ENCODE data around the gene PCDHGA2. TPM values are rescaled to one million over a fixed set of nuclear protein-coding genes. Genes with fewer than 3 reads are reported as not detected.

Gene PCDHGA2
- total RNA-seq, 2 donors from 2014 or later, result 2.4 to 19.7 TPM

DNA sequence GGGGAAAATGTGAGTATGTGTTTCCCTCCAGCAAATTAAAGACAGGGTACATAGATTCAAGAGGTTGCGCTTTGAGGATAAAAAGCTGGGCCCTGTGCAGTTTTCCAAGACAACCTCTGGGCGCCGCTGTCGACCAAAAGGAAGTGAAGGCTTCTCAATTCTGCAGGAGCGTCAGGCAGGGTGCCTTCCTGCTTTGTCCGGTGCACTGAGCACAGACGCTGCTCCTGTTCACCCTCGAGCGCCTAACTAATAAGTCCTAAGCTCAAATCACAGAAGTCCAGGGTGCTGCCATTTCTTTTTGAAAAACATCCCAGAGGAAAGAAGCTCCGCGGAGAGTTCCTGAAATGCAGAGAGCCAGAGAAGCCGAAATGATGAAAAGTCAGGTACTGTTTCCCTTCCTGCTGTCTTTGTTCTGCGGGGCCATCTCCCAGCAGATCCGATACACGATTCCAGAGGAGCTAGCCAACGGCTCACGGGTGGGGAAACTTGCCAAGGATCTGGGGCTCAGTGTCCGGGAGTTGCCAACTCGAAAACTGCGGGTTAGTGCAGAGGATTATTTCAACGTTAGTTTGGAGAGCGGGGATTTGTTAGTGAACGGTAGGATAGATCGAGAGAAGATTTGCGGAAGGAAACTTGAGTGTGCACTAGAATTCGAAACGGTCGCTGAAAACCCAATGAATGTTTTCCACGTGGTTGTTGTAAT lies 11.5 kb downstream of the PCDHGA2 start, which contains the start of gene PCDHGB1:
Gene PCDHGB1 (plus strand): TSS at position 183 of the 703 bp plus-strand sequence. CDS start 162 bp downstream, at position 345.
- Histone ChIP-seq H3K9me3 (no peaks in the 10 kb centered on the region), H3K27me3 (replicated peaks; ENCODE audit: insufficient read depth) (peaks cover 3% of the 10 kb centered on the region), H3K4me1 (replicated peaks) (no peaks in the 10 kb centered on the region), H3K36me3 (no peaks in the 10 kb centered on the region), H3K4me3 (peak within 1 kb of the TSS in 1 of 2 donors; percentile 2), H3K27ac (no peak within 1 kb of the TSS)
- TF ChIP-seq, protein P1, sequence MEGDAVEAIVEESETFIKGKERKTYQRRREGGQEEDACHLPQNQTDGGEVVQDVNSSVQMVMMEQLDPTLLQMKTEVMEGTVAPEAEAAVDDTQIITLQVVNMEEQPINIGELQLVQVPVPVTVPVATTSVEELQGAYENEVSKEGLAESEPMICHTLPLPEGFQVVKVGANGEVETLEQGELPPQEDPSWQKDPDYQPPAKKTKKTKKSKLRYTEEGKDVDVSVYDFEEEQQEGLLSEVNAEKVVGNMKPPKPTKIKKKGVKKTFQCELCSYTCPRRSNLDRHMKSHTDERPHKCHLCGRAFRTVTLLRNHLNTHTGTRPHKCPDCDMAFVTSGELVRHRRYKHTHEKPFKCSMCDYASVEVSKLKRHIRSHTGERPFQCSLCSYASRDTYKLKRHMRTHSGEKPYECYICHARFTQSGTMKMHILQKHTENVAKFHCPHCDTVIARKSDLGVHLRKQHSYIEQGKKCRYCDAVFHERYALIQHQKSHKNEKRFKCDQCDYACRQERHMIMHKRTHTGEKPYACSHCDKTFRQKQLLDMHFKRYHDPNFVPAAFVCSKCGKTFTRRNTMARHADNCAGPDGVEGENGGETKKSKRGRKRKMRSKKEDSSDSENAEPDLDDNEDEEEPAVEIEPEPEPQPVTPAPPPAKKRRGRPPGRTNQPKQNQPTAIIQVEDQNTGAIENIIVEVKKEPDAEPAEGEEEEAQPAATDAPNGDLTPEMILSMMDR (IDR thresholded peaks at IDR 0.05), result peak in 2 of 4 experiments; percentile 16 to 29
- TF ChIP-seq POLR2AphosphoS5 (IDR thresholded peaks at IDR 0.05) (no peak), POLR2A (IDR thresholded peaks at IDR 0.05) (no peak)
- intact Hi-C loops (cut with DNase I), result no loop called here
- no peak for DNase-seq (ENCODE audit: low spot score)
- 20% methylated on average over 29 of the region's 29 CpGs for WGBS

GRCh38 chr5:141351591-141351990 lies 13.0 kb downstream of the PCDHGA2 start:
- no peak for DNase-seq (ENCODE audit: low spot score)
- WGBS, result 26% methylated on average over 22 of the region's 36 CpGs
- intact Hi-C loops (cut with DNase I), result no loop called here
- H3K9me3 ChIP-seq, result no peaks in the 10 kb centered on the region
- no peaks in the 10 kb centered on the region for H3K36me3 ChIP-seq
- H3K4me3 ChIP-seq, result no peak overlapping the region
- TF ChIP-seq POLR2AphosphoS5 (IDR thresholded peaks at IDR 0.05) (no peak), POLR2A (IDR thresholded peaks at IDR 0.05) (no peak)
- TF ChIP-seq, protein P1 (IDR thresholded peaks at IDR 0.05), result no peak
- H3K27ac ChIP-seq, result no peak overlapping the region
- peaks cover 3% of the 10 kb centered on the region for H3K27me3 ChIP-seq (replicated peaks; ENCODE audit: insufficient read depth)
- no peaks in the 10 kb centered on the region for H3K4me1 ChIP-seq (replicated peaks)

DNA sequence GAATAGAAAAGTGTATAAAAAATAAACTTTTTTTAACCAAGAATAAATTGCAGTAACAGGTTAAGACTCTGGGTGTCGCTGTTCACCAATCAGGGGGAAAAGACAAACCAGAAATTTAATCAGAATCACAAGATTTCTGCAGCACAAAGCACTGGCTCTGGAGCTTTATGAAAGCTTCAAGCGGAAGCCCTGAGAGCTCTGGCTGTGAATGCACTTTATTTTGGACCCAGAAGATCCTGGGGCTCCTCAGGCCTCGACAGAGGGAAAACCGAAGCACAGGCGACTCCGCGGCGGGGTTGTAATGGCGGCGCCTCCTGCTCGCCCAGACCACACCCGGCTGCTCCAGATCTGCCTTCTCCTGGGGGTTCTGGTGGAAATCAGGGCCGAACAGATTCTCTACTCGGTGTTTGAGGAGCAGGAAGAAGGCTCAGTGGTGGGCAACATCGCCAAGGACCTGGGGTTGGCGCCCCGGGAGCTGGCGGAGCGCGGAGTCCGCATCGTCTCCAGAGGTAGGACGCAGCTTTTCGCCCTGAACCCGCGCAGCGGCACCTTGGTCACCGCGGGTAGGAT lies 16.4 kb downstream of the PCDHGA2 start, which contains the start of gene PCDHGA4:
Gene PCDHGA4 (plus strand): TSS at position 122 of the 570 bp plus-strand sequence. CDS start 87 bp downstream, at position 209.
- WGBS, result 18% methylated on average over 29 of the region's 29 CpGs
- peaks cover 3% of the 10 kb centered on the region for H3K27me3 ChIP-seq (replicated peaks; ENCODE audit: insufficient read depth)
- no peak within 1 kb of the TSS for H3K4me3 ChIP-seq

DNA sequence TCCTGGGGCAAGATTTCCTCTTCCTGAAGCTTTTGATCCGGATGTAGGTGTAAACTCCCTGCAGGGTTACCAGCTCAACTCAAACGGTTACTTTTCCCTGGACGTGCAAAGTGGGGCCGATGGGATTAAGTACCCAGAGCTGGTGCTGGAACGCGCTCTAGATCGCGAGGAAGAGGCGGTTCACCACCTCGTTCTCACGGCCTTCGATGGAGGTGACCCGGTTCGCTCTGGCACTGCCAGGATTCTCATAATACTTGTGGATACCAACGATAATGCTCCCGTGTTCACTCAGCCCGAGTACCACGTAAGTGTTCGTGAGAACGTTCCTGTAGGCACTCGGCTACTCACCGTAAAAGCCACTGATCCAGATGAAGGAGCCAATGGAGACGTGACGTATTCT lies 17.1 kb downstream of the PCDHGA2 start:
- 42% methylated on average over 24 of the region's 24 CpGs for WGBS
- Histone ChIP-seq H3K4me3 (no peak overlapping the region), H3K27ac (no peak overlapping the region), H3K9me3 (no peaks in the 10 kb centered on the region), H3K36me3 (no peaks in the 10 kb centered on the region), H3K4me1 (replicated peaks) (no peaks in the 10 kb centered on the region), H3K27me3 (replicated peaks; ENCODE audit: insufficient read depth) (peaks cover 5% of the 10 kb centered on the region)
- TF ChIP-seq, protein P1 (IDR thresholded peaks at IDR 0.05), result no peak
- TF ChIP-seq POLR2AphosphoS5 (IDR thresholded peaks at IDR 0.05) (no peak), POLR2A (IDR thresholded peaks at IDR 0.05) (no peak)
- intact Hi-C loops (cut with DNase I), result no loop called here
- no peak for DNase-seq (ENCODE audit: low spot score)

More for the DNA sequence above, 16.4 kb downstream of the PCDHGA2 start, which contains the start of gene PCDHGA4:
- Histone ChIP-seq H3K9me3 (no peaks in the 10 kb centered on the region), H3K27ac (no peak within 1 kb of the TSS), H3K4me1 (replicated peaks) (no peaks in the 10 kb centered on the region), H3K36me3 (no peaks in the 10 kb centered on the region)
- intact Hi-C loops (cut with DNase I), result no loop called here
- DNase-seq (ENCODE audit: low spot score), result no peak
- TF ChIP-seq POLR2A (IDR thresholded peaks at IDR 0.05), result no peak
- TF ChIP-seq, protein P1 (IDR thresholded peaks at IDR 0.05), result peak in 1 of 4 experiments; percentile 32

Measured in prostate gland (tissue), 2 donors.